ENCODE data around the gene MELK.
"Not testable (repeated sequence)": the region's sequence is repeated elsewhere in the genome, so short reads cannot be mapped to it uniquely, and the experiment has no call there.

Gene MELK

DNA sequence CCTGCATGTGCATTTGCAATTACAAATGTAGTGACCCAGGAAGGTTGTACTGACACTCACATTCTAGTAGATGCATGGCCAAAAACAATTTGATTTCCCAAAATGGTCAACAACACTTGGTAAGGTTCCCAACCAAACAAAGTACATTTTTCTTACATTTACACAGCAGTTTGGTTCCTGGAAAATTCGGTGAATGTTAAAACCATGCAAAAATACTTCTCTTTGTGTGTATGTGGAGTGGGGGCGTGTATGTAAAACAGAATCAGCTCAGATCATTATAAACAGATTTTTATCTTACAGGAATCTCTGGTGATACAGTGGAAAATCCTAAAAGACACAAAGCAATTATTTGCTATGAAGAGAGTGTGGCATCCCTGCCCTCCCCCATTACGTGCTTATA is 25.1 kb upstream of the MELK start:
- no peak overlapping the region for H3K27ac ChIP-seq
- TF ChIP-seq, protein P1, sequence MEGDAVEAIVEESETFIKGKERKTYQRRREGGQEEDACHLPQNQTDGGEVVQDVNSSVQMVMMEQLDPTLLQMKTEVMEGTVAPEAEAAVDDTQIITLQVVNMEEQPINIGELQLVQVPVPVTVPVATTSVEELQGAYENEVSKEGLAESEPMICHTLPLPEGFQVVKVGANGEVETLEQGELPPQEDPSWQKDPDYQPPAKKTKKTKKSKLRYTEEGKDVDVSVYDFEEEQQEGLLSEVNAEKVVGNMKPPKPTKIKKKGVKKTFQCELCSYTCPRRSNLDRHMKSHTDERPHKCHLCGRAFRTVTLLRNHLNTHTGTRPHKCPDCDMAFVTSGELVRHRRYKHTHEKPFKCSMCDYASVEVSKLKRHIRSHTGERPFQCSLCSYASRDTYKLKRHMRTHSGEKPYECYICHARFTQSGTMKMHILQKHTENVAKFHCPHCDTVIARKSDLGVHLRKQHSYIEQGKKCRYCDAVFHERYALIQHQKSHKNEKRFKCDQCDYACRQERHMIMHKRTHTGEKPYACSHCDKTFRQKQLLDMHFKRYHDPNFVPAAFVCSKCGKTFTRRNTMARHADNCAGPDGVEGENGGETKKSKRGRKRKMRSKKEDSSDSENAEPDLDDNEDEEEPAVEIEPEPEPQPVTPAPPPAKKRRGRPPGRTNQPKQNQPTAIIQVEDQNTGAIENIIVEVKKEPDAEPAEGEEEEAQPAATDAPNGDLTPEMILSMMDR (conservative IDR thresholded peaks at IDR 0.05), result no peak

DNA sequence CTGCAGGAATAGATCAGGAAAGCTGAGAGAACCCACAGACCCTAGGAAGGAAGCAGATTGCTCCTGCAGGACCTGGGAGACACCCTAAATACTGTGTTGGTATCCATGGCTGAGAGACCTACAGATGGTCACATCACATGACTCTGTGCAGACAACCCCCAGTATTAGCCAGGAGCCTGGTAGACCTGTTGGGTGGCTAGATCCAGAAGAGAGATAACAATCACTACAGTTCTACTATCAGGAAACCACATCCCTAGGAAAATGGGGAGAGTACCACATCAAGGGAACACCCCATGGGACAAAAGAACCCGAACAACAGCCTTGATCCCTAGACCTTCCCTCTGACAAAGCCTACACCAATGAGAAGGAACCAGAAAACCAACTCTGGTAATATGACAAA is 24.2 kb upstream of the MELK start:
- no peak overlapping the region for H3K27ac ChIP-seq
- TF ChIP-seq, protein P1 (conservative IDR thresholded peaks at IDR 0.05), result no peak

DNA sequence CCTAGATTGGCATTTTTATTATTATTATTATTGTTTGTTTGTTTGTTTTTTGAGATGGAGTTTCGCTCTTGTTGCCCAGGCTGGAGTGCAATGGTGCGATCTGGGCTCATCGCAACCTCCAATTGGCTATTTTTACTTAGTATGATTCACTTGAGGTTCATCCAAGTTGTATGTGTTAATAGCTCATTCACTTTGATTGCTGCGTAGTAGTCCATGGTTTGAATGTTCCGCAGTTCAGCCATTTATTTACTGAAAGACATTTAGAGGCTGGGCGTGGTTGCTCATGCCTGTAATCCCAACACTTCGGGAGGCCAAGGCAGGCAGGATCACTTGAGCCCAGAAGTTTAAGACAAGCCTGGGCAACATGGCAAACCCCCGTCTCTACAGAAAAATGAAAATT is 22.6 kb upstream of the MELK start:
- TF ChIP-seq, protein P1 (conservative IDR thresholded peaks at IDR 0.05), result no peak
- H3K27ac ChIP-seq, result no peak overlapping the region

DNA sequence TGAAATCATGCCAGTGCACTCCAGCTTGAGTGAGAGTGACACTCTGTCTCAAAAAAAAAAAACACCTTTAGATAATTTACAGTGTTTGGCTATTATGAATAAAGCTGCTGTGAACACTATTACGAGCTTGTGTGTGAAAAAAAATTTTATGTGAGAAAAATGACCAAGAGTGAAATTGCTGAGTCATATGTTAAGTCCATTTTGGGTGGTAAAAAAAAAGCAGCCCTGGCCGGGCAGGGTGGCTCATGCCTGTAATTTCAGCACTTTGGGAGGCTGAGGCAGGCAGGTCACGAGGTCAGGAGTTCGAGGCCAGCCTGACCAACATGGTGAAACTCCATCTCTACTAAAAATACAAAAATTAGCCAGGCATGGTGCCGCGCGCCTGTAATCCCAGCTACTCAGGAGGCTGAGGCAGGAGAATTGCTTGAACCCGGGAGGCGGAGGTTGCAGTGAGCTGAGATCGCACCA is 22.0 kb upstream of the MELK start:
- not testable (repeated sequence) for H3K27ac ChIP-seq

DNA sequence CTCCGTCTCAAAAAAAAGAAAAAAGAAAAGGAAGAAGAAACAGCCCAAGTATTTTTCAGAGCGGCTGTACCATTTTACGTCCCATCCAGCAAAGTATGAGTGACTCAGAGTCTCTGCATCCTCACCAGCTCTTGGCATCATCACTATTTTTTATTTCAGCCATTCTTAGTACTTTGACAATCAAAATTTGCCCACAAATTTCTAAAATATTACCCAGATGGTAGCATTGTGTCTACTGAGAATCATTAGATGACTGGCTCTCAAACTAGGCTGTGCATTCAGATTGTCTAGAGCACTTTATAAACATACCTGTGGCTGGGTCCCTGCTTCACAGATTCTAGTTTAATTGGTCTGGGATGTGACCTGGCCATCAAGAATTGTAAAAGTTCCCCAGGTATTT is 21.6 kb upstream of the MELK start:
- no peak overlapping the region for H3K27ac ChIP-seq

DNA sequence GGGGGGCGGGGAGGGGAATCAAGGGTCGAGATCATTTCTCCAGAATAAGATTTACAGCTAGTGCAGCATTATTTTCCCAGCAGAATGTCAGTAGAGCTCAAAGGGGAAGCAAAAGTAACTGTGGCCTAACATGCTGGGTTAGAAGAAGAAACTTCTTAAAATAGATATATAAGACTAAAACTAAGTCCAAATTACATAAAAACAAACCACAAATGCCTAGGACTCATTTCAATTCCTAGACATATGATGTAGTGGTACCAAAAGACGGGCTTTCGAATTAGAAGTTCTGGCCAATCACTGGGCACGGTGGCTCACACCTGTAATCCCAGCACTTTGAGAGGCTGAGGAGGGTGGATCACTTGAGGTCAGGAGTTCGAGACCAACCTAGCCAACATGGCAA is 20.8 kb upstream of the MELK start:
- H3K27ac ChIP-seq, result no peak overlapping the region
- TF ChIP-seq, protein P1 (conservative IDR thresholded peaks at IDR 0.05), result no peak

More for the DNA sequence above, 21.6 kb upstream of the MELK start:
- TF ChIP-seq, protein P1 (conservative IDR thresholded peaks at IDR 0.05), result no peak

DNA sequence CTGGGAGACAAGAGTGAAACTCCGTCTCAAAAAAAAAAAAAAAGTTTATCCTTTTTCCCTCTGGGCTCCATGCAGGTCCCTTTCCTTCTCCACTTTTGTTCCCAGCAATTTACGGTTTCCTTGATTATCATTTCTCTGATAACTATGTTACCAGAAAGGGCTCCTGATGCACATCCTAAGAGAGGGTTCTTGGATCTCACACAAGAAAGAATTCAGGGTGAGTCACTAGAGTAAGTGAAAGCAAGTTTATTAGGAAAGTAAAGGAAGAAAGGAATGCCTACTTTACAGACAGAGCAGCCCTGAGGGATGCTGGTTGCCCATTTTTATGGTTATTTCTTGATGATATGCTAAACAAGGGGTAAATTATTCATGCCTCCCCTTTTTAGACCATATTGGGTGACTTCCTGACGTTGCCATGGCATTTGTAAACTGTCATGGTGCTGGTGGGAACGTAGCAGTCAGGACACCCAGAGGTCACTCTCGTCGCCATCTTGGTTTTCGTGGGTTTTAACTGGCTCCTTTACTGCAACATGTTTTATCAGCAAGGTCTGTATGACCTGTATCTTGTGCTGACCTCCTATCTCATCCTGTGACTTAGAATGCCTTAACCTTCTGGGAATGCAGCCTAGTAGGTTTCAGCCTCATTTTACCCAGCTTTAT is 13.5 kb upstream of the MELK start:
- H3K27ac ChIP-seq, result no peak overlapping the region
- TF ChIP-seq, protein P1 (conservative IDR thresholded peaks at IDR 0.05), result no peak

DNA sequence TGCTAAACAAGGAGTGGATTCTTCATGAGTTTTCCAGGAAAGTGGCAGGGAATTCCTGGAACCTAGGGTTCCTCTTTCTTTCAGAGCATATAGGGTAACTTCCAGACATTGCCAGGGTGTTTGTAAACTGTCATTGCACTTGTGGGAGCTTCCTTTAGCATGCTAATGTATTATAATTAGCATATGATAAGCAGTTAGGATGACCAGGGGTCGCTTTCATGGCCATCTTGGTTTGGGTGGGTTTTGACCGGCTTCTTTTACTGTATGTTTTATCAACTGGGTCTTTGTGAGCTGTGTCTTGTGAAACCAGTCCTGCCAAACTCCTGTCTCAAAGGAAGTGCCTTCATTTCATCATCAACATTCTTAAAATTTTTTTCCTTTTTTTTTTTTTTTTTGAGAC is 11.9 kb upstream of the MELK start:
- TF ChIP-seq, protein P1 (conservative IDR thresholded peaks at IDR 0.05), result no peak
- no peak overlapping the region for H3K27ac ChIP-seq

DNA sequence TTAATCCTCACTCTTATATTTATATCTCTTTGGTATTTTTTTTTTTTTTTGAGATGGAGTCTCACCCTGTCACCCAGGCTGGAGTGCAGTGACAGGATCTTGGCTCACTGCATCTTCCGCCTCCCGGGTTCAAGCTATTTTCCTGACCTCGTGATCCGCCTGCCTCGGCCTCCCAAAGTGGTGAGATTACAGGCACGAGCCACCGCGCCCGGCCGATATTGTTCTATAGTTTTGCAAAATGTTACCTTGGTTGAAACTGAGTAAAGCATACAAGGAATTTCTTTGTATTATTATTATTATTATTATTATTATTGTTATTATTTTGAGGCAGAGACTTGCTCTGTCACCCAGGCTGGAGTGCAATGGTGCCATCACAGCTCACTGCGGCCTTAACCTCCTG is 9.9 kb upstream of the MELK start:
- not testable (repeated sequence) for H3K27ac ChIP-seq
